ENCODE measurements around the gene TMEFF2. TPM values are rescaled to one million over a fixed set of nuclear protein-coding genes. Genes with fewer than 3 reads are reported as not detected.

The TMEFF2 gene
- total and polyA plus RNA-seq, 2 of the 8 experiments (the other 6 are each of a cell fraction or from before 2014, with no cell fraction given): 0.91 to 3.7 TPM

DNA sequence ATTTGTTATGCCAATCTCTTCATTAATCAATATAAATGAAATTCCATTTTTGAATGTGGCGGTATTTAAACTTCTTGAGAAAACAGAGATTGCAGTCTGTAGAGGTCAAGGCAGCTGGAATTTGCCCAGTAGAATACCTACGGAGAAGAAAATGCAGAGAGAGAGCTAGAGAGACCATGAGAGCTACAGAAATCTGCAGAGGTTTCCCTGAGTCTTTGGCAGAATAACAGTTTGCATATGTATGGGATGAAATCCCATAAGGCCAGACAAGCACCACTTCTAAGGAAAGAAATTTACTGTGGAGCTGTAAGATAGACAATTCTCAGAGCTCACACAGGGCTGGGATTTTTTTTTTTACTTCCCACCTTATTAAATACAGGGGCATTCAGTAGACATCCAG, 23.6 kb upstream of the TMEFF2 start:
- Histone ChIP-seq H2AK5ac (ENCODE audit: low read depth, low read length) (no peak overlapping the region), H2BK20ac (ENCODE audit: low read length) (no peak overlapping the region), H3K4ac (replicated peaks; ENCODE audit: insufficient read length, low read depth, low read length) (no peak overlapping the region), H4K91ac (replicated peaks; ENCODE audit: insufficient read length, low read length) (no peak overlapping the region), H4K5ac (ENCODE audit: insufficient read length, low read depth, low read length) (no peak overlapping the region), H3K4me1 (replicated peaks in 1 of 4; ENCODE audit: control insufficient read depth in 3 of 4, insufficient read depth in 4 of 4, low read length in 3 of 4) (no peaks in the 10 kb centered on the region), H3K36me3 (ENCODE audit: control insufficient read depth in 2 of 4, insufficient read depth in 4 of 4, low read length in 3 of 4) (no peaks in the 10 kb centered on the region), H3K27ac (ENCODE audit: low read depth, low read length) (no peak overlapping the region), H3K23me2 (ENCODE audit: low read depth, low read length) (no peaks in the 10 kb centered on the region), H3K4me3 (ENCODE audit: extremely low read depth in 1 of 4, insufficient read depth in 2 of 4, low read depth in 3 of 4, low read length in 4 of 4) (no peak overlapping the region), H3K18ac (ENCODE audit: extremely low read depth, low read length) (no peak overlapping the region), H3K79me1 (ENCODE audit: low read depth, low read length) (no peaks in the 10 kb centered on the region), H2BK15ac (ENCODE audit: low read length) (no peak overlapping the region), H3K4me2 (ENCODE audit: insufficient read depth in 1 of 2, low read depth in 2 of 2, low read length in 2 of 2) (no peak overlapping the region), H3K9me3 (ENCODE audit: insufficient read depth in 2 of 2, low read depth in 1 of 2, low read length in 1 of 2) (no peaks in the 10 kb centered on the region), H2AFZ (ENCODE audit: low read length) (no peak overlapping the region), H4K20me1 (replicated peaks in 1 of 2; ENCODE audit: control insufficient read depth in 1 of 2, insufficient read depth in 2 of 2, low read length in 2 of 2) (peaks cover 0 to 1% of the 10 kb centered on the region in 2 experiments), H3K27me3 (replicated peaks in 1 of 4; ENCODE audit: control insufficient read depth in 3 of 4, extremely low read depth in 1 of 4, insufficient read depth in 3 of 4, low read length in 3 of 4) (no peaks in the 10 kb centered on the region), H3K23ac (ENCODE audit: insufficient read length) (no peak overlapping the region), H2BK12ac (ENCODE audit: low read depth, low read length) (no peak overlapping the region), H3K79me2 (ENCODE audit: control insufficient read depth in 1 of 2, insufficient read depth in 2 of 2, low read length in 2 of 2) (no peaks in the 10 kb centered on the region), H2BK5ac (ENCODE audit: low read depth, low read length) (no peak overlapping the region), H4K8ac (ENCODE audit: extremely low read depth, insufficient read depth, low read length) (no peak overlapping the region), H2BK120ac (replicated peaks; ENCODE audit: low read depth, low read length) (no peak overlapping the region), H3K14ac (ENCODE audit: insufficient read length) (no peak overlapping the region), H3K56ac (replicated peaks; ENCODE audit: insufficient read length, low read depth, low read length) (no peak overlapping the region), H3K9ac (replicated peaks in 1 of 4; ENCODE audit: extremely low read depth in 1 of 4, low read depth in 3 of 4, low read length in 3 of 4) (no peak overlapping the region)
- POLR2A ChIA-PET (ENCODE audit: partially characterized antibody): no interaction called here
- FAIRE-seq: no peak
- CTCF ChIA-PET (ENCODE audit: partially characterized antibody): interaction anchor here (0.7 to 1.4 kb wide), 5 partner anchors 12 to 406 kb away, joined by 3 to 5 read pairs (median 4); no protein-coding TSS in a partner anchor
- no peak for DNase-seq (ENCODE audit: low read depth in 1 of 2, low spot score in 2 of 2)
- WGBS, 2 experiments (ENCODE audit: extremely low coverage in 1 of 2, insufficient coverage in 1 of 2, insufficient read length in 1 of 2, insufficient replicate concordance in 2 of 2, low coverage in 1 of 2, low lambda C conversion rate in 2 of 2, missing lambda C conversion rate in 1 of 2): 72% methylated on average over 2 of the region's 2 CpGs; no CpG with 5 or more reads in 1 of the 2 experiments
- no peak for TF ChIP-seq EP300 (IDR thresholded peaks at IDR 0.05; ENCODE audit: borderline replicate concordance in 1 of 2, low read depth in 2 of 2, low read length in 2 of 2)
- TF ChIP-seq RFX5 (IDR thresholded peaks at IDR 0.05; ENCODE audit: borderline replicate concordance, low read depth, low read length): no peak
- TF ChIP-seq YY1 (IDR thresholded peaks at IDR 0.05; ENCODE audit: low read depth, low read length): no peak
- TF ChIP-seq EZH2 (IDR thresholded peaks at IDR 0.05; ENCODE audit: low read depth, low read length, severe bottlenecking): no peak
- no peak for TF ChIP-seq POLR2AphosphoS5 (IDR thresholded peaks at IDR 0.05; ENCODE audit: low read depth, low read length)

All from H1 (cell line).